Ureter (tissue), 1 donor: ENCODE measurements around the gene ZDHHC11. TPM values are rescaled to one million over a fixed set of nuclear protein-coding genes. Genes with fewer than 3 reads are reported as not detected.
"Not testable (repeated sequence)": the region's sequence is repeated elsewhere in the genome, so short reads cannot be mapped to it uniquely, and the experiment has no call there.

Experiments
- DNase-seq: peaks from one replicate; pipeline ENCODE4 v3.0.0-alpha.2; 2020; ENCODE audit warnings: low spot score
- total RNA-seq: library from RNA; stranded (reverse); gene quantifications from one replicate; pipeline ENCODE4 v1.2.4, GENCODE V29; 2023
- donor health status: DM: yes; HTN: yes; CAD: no.

ZDHHC11 gene
- total RNA-seq, 1 donor from 2014 or later, result 39.5 TPM

DNA sequence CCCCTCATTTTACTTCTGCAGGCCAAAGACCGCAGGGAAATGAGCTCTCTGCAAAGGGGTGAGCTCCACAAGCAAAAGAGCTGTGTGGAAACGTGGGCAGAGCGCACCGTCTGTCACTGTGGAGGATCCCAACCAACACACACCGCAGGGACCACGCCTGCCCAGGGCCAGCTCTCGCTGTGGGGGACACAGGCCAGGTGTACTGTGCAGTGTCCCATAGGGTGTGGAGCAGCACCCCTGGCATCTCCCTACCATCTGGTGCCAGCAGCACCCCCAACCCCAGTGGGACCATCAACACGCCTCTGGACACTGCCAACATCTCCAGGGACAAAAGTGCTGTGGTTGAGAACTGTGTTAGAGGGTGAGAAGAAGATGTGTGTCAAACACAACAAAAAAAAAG lies 27.9 kb upstream of the ZDHHC11 start:
- DNase-seq, result not testable (repeated sequence)

DNA sequence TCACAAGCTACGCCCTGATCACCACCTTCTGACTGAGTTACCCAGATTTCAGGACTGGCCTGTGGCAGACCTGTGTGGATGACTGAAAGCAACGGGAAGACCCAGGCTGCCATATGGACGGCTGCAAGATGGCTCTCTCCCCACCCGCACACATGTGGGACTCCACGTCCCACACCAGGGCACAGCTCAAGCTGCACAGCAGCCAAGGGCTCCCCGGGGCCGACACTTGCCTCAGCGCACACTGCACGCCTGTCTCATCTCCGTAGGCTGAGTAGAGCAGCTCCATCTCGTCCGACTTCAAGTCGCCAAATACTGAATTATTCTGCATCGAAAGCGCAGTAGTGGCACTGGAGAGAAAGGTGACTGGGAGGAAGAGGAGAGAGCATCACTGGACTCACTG lies 27.3 kb upstream of the ZDHHC11 start:
- no peak for DNase-seq

DNA sequence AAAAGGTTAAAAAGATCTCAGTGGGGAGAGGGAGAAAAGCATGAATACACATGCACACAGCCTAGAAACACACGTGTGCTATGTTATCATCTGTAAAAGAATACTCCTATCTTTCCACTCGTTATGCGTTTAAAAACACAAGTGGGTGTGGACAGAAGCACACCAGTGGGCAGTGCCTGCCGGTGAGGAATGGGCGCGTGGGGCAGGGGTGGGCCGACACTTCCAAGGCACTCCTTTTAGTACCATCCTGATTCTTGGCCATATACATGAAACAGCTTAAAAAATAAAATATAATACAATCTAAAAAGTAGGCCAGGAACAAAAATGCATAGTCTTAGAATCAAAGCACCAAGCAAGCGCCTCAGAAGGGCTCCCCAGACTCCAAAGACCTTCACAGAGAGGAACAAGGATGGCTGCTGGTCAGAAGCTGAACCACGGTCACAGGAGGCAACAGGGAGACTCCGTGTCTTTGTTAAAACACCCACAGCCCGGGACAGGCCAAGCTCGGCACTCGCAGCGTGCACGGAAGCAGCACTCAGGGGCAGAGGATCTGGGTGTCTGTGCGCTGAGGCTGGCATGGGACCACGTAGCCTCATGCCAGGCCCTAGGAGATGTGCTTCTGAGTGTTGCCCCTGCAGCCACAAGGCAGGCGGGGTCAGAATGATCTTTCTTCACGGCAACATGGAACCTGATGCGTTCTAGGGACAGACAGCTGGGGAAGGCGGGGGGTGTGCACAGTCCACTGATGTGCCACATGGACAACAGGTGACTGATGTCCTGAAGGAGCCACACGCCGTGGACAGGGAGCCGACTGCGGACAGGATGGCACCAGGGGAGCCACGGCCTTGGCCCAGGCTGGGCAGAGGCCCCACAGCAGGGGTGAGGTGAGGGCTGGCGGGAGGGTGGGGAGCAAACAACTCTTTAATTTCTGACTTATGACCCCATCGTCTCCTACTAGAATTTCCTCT lies 25.9 kb upstream of the ZDHHC11 start:
- no peak for DNase-seq

DNA sequence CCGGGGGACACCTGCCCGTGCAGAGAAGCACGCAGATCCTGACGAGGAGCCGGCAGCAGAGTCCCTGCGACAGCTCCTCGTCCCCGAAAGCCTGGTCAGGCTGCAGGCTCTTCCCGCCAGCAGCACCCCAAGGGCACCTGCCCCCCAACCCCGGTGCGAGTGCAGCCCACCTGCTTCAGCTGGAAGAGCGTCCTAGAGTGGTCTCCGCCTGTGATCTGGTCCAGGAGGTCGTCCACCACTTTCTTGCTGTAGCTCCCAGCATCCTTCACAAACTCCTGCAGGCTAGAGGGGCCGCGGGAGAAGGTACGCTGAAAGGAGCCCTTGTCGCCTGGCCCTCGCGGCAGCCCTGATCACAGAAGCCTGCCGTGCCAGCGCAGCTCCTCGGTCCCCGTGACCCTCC lies 25.1 kb upstream of the ZDHHC11 start:
- DNase-seq, result no peak

DNA sequence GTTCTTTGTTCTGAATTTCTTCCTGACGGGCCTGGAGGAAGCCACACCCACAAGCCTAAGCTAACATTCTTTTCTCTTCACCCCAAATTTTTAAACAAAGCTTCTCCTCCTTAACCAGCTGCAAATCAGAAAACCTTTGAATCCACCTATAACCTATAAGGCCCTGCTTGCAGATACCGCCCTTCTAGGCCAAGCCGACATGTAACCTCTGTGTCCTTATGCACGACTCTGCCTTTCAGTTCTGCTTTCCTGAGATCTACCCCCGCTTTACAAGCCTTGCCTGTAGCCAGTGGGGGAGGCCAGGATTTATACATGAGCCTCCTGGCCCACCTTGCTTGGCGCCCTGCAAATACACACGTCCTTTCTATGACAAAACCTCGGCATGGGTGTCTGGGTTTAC lies 22.5 kb upstream of the ZDHHC11 start:
- DNase-seq, result no peak

DNA sequence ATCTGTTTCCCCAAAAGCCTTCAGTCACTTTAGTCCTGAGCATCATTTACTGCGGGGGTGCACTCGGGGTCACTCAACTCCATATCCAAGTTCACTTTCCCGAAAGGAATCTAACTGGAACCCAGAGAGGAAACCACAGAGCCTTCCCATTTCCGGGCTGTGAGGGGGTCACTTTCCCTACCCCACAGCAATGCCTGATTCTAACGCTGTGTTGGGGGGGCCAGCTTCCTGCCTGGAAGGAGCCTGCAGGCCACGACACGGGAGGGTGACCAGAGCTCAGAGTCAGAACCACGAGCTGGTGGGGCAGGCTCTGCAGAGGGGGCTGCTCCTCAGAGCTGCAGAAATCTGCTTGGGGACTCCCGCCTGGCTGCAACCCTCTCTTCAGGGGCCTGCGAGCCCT lies 21.5 kb upstream of the ZDHHC11 start:
- no peak for DNase-seq

DNA sequence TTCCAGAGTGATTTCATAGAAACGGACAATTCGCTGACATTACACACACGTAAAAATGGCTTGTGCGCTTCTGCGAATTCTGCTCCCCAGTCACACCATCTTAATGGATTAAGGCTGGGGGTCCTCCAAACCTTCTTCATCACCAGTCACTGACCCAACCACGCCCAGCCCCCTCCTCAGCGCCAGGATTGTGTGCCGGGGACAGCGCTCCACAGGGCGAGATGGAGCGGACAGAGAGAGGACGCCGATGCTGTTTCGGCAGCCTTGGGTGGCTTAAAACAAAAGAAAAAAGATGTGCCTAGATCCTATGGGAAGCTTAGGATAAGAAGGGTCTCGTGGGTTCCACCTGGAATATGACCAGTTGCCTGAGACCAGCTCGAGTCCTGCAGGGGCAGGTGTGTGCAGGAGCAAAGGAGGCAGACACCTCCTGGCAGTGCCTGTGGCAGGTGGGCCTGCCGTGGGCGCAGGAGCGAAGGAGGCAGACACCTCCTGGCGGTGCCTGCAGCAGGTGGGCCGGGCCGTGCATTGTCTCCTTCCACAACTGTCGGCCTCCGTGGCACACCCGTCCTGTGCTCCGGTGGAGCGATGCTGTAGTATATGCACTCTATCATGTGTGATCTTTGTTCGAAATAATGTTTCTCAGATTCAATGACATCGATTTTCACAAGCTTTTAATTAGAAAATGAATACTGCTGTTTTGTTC lies 21.0 kb upstream of the ZDHHC11 start:
- DNase-seq, result no peak

DNA sequence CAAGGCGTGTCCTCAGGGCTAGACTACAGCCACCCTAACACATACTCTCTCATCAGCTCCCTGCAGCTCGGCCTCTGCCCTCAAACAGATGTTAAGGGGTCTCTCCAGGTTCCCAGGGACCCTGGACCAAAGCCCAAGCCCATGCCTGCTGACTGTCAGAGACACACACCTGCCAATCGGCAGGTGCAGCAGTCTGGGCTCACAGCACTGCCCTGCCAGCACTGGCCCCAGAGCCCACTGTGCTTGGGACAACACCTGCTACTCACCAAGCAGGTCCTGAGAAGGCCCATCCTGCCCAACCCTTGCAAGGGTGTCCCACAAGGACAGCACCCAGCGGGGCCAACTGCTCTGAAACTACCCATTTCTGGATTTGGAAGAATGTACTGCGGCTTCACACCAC lies 20.2 kb upstream of the ZDHHC11 start:
- no peak for DNase-seq

DNA sequence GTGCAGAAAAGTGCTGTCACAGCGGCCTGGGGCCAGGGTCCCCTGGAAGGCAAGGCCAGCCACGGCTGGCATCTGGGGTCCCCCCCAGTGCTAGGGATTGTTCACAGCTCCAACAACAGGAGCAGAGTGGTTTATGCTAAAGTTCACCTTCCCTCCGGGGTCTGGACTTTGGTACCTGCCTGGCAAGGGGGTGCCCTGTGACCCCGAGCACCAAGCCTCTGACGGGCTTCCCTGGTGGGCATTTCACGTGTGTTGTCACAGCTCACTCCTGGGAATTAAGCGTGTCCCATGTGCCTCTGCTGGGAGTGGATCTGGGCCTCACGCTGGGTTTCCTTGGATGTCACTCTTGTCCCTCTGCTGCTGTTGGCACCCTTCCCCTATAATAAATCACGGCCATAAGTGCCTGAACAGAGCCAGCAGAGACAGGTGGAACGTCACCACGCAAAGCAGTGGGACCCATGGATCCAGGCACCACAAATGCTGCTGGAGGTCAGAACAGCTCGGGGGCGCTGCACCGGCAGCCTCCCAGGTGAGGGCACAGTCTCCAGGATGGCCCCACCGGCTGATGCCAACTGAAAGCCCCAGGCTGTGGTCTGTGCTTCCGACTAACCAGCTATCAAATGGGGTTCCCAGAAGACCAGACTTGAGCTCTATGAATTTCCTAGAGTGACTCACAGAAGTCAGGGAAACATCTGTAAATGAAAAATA lies 17.8 kb upstream of the ZDHHC11 start:
- no peak for DNase-seq

DNA sequence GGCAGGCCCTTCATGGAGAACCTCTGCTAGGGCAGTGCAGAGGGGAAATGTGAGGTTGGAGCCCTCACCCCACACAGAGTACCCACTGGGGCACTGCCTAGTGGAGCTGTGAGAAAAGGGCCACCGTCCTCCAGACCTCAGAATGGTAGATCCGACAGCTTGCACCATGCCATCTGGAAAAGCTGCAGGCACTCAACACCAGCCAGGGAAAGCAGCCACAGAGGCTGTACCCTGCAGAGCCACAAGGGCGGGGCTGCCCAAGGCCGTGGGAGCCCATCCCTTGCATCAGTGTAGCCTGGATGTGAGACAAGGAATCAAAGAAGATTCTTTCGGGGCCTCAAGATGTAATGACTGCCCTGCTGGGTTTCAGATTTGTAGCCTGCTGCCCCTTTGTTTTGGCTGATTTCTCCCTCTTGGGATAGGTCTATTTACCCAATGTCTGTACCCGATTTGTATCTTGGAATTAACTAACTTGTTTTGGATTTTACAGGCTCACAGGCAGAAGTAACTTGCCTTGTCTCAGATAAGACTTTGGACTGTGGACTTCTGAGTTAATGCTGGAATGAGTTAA lies 16.6 kb upstream of the ZDHHC11 start:
- DNase-seq, result no peak

DNA sequence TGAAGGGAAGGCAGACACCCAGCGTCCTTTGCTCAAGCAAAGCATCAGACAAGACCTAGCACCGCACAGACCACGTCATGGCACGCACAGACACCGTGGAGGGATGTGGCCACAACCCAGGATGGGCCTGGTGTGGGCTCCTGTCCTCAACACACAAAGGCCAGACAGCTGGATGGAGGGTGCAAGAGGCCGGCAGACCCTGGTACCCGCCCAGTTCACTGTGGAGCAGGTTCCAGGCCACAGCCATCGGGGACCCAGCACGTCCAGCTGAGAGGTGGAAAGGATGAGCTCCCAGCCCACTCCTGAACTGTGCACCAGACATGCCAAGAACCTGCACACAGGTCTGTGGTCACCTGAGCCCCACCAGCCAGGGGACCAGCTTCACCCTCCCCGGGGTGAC lies 15.0 kb upstream of the ZDHHC11 start:
- no peak for DNase-seq

DNA sequence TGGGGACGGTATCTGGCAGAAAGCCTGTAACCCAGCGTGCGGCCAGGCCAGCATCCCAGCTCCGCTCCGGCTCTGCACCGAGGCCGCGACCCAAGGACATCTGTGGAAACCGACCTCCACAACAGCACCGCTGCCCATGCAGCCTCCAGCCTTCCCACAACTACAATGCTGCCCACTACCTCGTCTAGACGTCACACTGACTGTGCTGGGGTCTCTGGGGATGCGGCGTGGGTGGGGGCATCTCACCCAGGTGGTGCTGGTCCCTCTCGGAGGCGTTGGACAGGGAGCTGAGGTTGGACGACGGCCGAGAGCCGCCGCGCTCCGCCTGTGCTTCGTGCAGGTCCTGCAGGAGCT lies 14.4 kb upstream of the ZDHHC11 start:
- DNase-seq, result no peak

DNA sequence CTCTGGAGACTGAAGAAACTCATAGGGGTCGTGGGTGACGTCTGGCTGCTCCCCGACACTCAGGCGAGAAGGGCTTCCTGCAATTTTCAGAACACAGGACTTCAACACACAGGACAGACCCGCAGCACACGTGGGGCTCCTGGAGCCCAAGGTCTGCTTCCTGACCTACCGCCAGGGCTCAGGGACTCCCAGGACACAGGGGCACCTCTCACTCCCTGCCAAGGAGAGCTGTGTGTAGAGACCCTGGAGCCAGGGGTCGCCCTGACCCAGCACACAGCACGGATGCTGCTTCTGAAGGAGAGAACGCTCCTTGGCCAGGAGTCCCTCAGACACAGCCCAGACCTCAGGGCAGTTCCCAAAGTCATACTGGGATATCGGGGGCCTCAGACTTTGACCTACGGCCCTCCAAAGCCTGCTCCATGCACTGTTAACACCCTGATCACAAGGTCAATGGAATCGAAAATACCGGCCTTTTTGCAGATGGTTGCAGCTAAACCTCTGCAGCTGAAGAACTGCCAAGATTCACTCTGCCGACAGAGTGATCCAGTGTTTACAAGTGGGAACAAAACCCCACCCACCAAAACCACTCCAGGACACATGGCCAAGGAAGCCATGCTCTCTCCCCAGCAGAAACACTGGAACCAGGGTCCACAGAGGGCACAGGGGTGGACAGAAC lies 13.8 kb upstream of the ZDHHC11 start:
- DNase-seq, result no peak

DNA sequence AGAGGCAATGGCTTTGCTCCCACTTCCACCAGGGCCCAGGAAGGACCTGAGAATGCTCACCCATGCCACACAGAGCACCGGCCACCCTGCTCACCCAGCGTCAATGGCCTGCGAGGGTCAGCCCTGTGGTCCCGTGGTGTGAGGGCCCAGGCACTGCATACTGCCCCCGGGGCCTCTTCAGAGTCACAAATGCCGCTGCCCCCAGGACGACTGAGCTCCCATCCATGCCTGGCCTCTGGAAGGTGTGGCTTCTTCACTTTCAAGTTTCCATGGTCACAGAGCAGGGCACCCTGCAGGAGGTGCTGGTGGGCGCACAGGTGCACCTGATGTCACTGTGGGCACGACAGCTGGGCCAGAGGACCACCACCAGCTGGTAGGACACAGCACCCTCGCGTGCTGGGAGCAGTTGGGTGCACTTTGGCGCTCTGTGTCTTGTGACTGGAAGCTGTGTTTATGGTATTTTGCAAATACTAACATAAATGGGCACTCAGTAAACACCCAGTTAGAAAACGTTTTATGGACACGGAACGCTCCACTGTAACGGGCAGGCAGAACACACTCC lies 12.5 kb upstream of the ZDHHC11 start:
- no peak for DNase-seq

DNA sequence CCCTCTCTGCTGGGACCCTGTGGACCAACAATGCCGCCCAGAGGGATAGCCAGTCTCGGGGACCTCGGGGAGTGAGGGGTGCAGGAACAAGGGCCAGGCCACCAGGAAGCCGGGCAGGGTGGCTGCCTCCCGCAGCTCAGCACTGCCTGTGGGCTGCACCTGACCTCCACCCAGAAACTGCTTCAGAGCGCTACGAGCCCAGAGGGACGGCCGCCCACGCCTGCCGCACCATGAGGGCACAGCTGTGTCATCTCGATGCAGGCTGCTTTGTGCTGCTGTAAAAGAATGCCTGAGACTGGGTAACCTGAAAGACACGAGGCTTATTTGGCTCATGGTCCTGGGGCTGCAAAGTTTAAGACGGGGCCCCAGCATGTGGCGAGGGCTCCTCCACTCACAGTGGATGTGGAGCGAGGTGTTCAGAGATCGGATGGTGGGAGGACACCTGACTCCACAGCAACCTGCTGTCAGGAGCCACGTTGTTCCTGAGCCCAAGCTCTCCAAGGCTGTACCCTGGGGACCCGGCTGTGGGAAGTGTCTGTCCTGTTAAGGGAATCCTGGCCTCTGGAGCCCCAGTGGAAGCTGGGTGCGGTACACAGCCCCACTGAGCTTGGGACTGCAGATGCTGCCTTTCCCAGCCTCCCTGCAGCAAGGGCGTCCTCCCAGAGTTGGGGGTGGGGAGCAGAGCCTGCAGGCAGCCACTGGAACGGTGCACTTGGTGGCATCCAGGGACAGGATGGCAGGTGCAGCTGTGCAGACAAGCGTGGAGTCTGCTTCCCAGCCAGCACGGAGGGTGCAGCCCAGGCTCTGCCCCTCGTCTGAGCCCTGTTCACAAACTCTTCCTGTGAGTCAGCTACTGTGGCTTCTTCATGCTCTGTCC lies 11.8 kb upstream of the ZDHHC11 start:
- DNase-seq, result no peak

DNA sequence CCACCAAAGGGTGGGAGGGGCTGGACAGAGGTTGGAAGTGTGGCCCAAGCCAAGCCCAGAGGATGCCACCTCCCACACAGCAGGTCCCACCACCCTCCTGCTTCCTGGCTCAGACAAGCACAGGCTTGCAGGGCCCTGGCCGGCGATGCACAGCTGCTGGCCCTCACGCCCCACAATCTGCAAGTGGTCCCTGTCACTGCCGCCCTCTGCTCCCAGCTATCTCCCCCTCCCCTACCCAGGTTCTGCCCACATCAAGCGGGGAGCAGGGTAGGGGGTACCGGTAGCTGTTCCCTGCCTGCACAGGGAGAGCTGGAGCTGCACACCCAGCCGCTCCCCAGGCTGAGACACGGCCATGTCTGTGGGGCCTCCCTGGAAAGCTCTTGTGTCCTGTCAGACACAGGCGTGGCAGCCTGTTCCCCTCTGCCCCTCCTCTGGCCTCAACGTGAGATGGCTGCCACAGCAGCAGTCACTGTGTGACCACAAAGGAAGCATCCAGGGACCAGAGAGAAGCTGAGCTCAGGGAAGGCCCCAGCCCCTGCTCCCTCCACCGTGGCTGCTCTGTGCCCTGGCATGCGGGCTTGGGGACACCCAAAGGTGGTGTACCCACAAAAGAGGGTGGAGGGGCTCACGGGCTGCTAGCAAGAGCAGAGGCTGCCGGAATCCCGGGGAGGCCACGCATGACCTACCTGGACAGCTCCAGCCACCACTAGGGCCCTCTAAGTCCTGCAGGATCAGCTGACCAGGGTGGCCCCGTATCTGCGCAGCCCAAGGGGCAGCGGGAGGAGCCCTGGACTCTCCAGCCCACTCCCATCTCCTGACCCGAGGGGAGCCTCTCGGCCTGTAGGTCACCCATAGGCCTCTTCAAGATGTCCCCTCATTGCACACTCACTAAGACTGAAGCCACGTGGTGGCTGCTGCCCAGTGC lies 10.9 kb upstream of the ZDHHC11 start:
- DNase-seq, result no peak

DNA sequence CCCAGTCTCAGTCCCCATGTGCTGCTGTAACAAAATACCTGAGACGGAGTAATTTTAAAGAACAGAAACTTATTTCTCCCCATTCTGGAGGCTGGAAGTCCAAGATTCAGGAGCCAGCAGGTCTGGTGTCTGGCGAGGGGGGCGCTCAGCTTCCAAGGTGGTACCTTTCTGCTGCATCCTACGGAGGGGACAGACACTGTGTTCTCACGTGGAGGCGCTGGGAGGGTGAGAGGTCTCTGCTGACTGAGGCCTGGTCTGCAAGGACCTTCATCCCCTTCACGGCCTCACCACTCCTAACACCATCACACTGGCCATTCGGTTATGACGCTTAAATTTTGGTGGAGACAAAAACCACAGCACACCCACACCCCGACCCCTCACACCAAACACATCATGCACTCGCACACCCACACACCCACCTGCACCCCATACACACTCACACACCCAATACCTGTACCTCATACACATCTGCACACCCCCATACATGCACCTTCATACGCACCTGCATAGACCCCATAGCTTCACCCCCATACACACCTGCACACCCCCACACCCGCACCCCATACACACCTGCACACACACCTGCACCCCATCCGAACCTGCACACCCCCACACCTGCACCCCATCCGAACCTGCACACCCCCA lies 9.8 kb upstream of the ZDHHC11 start:
- no peak for DNase-seq

DNA sequence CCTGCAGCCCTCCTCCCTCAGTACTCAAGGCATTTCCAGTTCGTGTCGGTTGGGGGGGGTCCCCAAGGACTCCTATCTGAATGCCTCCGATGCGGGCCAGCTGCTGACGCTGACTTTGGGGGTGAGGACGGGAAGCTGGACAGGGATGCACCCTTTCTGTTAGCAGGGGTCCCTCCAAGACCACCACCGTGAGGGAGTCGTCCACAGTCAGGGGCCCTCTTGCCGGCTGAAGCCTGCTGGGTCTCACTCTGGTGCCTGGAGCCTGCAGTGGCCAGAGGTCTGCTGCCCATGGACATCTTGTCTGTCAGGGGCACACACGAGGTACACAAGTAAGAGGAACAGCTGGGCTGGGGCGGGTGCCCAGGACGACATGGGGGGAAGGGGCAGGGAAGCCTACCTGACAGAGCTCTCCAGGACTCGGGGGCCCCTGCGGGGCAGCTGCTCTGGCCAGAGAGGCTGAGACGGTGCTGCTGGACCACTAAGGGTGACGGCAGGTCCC lies 9.1 kb upstream of the ZDHHC11 start:
- DNase-seq, result no peak

DNA sequence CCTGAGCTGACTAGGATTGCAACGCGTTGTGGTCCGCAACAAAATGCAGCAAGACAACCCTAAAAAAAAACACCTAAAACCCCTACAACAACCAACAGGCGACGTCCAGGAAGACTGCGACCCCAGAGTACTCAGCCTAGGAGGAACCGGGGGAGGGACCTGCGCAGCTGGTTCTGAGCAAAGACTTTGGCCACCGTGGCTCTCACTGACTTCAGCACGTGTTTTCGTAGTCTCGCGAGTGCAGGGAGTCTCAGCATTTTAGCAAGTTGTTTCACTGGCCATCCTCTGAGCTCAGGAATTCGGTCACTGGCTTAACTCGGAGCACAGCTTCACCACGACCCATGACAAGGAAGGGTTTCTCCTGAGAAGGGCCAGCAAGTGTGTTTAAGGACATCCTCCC lies 8.6 kb upstream of the ZDHHC11 start:
- DNase-seq, result no peak
